ENCODE measurements around the gene OVOL2. TPM values are rescaled to one million over a fixed set of nuclear protein-coding genes. Genes with fewer than 3 reads are reported as not detected.

Gene OVOL2
- total RNA-seq, 4 donors from 2014 or later = 8.1 to 14.7 (median 9.4) TPM

GRCh38 chr20:18007534-18008292 lies 50.0 kb downstream of the OVOL2 start:
- TF ChIP-seq POLR2A (IDR thresholded peaks at IDR 0.05) = no peak
- TF ChIP-seq CTCF (IDR thresholded peaks at IDR 0.05) = no peak
- whole genome bisulfite sequencing, 2 donors = 50 to 67% methylated on average over 9 to 12 of the region's 19 CpGs
- Histone ChIP-seq H3K4me1 (peaks cover 0 to 21% (median 4%) of the 10 kb centered on the region in 3 donors), H3K36me3 (no peaks in the 10 kb centered on the region), H3K4me3 (no peak overlapping the region), H3K27ac (peak overlapping the region; percentile 7 to 82 (median 67)), H3K9me3 (no peaks in the 10 kb centered on the region), H3K27me3 (no peaks in the 10 kb centered on the region)
- intact Hi-C loops (cut with DNase I) = no loop called here
- DNase-seq = no peak

- H3K9me3 ChIP-seq = no peaks in the 10 kb centered on the region
- no peak for TF ChIP-seq CTCF (IDR thresholded peaks at IDR 0.05)
- TF ChIP-seq POLR2A (IDR thresholded peaks at IDR 0.05) = no peak
- DNase-seq = no peak
- WGBS, 2 donors = 83 to 88% methylated on average over 3 to 7 of the region's 7 CpGs
- intact Hi-C loops (cut with DNase I) = no loop called here
- H3K36me3 ChIP-seq = no peaks in the 10 kb centered on the region
- H3K27me3 ChIP-seq = no peaks in the 10 kb centered on the region
- peak overlapping the region; percentile 2 to 82 (median 58) for H3K27ac ChIP-seq
- no peak overlapping the region for H3K4me3 ChIP-seq
- H3K4me1 ChIP-seq = peaks cover 0 to 27% (median 8%) of the 10 kb centered on the region in 3 donors
These were observed 51.0 kb downstream of the OVOL2 start for GRCh38 chr20:18006684-18007083.

- peaks cover 6 to 34% (median 13%) of the 10 kb centered on the region in 3 donors for H3K4me1 ChIP-seq
- DNase-seq = no peak
- peak overlapping the region; percentile 19 to 74 (median 70) for H3K27ac ChIP-seq
- intact Hi-C loops (cut with DNase I) = no loop called here
- H3K27me3 ChIP-seq = no peaks in the 10 kb centered on the region
- no peak overlapping the region for H3K4me3 ChIP-seq
- WGBS, 2 donors = 57 to 67% methylated on average over 6 of the region's 6 CpGs
- TF ChIP-seq CTCF (IDR thresholded peaks at IDR 0.05) (no peak), POLR2A (IDR thresholded peaks at IDR 0.05) (no peak)
- H3K36me3 ChIP-seq = no peaks in the 10 kb centered on the region
- no peaks in the 10 kb centered on the region for H3K9me3 ChIP-seq
These were observed 51.7 kb downstream of the OVOL2 start for GRCh38 chr20:18005990-18006364.

GRCh38 chr20:18005170-18005989 lies 52.3 kb downstream of the OVOL2 start:
- H3K4me3 ChIP-seq = no peak overlapping the region
- H3K27ac ChIP-seq = peak overlapping the region; percentile 19 to 74 (median 70)
- 86% methylated on average over 8 to 16 of the region's 21 CpGs for WGBS, 2 donors
- no peak for TF ChIP-seq POLR2A (IDR thresholded peaks at IDR 0.05)
- TF ChIP-seq CTCF (IDR thresholded peaks at IDR 0.05) = no peak
- no peaks in the 10 kb centered on the region for H3K9me3 ChIP-seq
- no peak for DNase-seq
- intact Hi-C loops (cut with DNase I) = no loop called here
- H3K27me3 ChIP-seq = no peaks in the 10 kb centered on the region
- peaks cover 6 to 40% (median 16%) of the 10 kb centered on the region in 3 donors for H3K4me1 ChIP-seq
- H3K36me3 ChIP-seq = no peaks in the 10 kb centered on the region

All from esophagus squamous epithelium (tissue), 5 donors.